Skeletal muscle cell (primary cell): ENCODE data around the gene NOL9.

ENCODE experiments used
- DNase-seq: peaks from one replicate; pipeline ENCODE4 v3.0.0-alpha.2; 2010; ENCODE audit warnings: low read depth
- H3K4me3 ChIP-seq: 2 replicates; pipeline ENCODE4 v1.5.1; 2011; ENCODE audit warnings: low read depth, mild to moderate bottlenecking, control low read depth, low read length, moderate library complexity

NOL9 gene

DNA sequence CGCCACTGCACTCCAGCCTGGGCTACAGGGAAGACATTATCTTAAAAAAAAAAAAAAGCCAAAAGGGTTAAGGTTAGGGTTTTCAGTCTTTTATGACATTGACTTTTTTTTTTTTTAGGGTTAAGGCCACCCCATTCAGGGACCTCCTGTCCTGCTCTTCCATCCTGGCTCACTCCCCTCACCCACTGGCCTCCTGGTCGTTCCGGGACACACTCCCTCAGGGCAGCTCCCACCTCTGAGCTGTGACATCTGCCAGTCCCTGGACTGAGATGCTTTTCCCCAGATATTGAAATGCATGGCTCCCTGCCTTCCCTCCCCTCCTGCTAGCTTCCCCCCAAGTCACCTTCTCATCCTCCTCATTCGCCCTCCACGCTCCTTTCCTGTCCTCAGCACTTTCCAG, 72.5 kb downstream of the NOL9 start:
- no peak overlapping the region for H3K4me3 ChIP-seq
- no peak for DNase-seq

DNA sequence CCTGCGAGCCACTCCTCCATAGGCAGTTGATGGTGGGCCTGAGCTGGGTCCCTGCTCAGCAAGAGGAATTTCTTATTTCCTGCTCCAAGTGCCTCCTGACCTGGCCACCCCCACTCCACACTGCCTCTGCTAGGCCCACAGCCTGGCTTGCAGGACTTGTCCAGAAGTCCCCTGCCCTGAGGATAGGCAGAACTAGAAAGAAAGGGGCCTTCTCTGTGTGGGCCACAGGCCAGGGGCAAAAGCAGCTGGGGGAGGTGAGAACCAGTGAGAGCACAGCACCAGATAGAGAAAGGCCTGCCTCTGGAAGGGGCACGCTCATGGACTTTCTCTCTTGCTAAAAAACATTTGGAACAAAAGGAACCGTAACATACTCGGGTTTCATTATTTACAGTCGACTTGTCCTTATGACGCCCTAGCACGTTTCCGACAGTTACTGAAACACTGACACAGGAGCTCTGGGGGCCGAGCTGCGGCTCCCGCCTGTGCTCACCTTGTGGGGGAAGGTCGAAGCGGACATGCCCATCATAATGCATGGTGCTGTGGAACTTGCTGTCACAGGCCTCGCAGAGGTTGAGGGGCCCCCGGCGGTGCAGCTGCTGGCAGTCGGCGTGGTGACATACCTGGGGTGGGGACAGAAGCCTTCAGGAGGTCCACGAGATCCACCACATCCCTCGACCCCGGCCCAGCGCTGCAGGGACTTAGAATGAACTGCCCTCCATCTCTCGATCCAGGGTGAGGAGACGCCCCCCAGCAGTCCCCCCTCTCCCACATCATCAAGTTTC, 77.1 kb downstream of the NOL9 start:
- DNase-seq = no peak
- H3K4me3 ChIP-seq = no peak overlapping the region

DNA sequence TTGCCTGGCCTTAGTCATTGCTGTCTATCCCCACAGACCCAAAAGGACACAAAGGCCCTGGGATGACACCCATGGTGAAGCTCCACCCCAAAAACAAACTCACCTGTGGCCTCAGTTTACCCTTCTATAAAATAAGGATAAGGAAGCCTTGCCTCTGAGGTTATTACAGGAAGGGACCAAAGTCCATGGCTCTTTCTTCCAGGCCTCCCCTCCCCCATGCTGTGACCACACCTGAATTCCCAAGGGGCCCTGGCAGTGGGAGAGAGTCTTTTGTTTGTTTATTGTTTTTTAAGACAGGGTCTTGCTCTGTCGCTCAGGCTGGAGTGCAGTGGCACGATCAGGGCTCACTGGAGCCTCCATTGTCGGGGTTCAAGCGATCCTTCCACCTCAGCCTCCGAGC, 77.8 kb downstream of the NOL9 start:
- no peak overlapping the region for H3K4me3 ChIP-seq
- no peak for DNase-seq

DNA sequence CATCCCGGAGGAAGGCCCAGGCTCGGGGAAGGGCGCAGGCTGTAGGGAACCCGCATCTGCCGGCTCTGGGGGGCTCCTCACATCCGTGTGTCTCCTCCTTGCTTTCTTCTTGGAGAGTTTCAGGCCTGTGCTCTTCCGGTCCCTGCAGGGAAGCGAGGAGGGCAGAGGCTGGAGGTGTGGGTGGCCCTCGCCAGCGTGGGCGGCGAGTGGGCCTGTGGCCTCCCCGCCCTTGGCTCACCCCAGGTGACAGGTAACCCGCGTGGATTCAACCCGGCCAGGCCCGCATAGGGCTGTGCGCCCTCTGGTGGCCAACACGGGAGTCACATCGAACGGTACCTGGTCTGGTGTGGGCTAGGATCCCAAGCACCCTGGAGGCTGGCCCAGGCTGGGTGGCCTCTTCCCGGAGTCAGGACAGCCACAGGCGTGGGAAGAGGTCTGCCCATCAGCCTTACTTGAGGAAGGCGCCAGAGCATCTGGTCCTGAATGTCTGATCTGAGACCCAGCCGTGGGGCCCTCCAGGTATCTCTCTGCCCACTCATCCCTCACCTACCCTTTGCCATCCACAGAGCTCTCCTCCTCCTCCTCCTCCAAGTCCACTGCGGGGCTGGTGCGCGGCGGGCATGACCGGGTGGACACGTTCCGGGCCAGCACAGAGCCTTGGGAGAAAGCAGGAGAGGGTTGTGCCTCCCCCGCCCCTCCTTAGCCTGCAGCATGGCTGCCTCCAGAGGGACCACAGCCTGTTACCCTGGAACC, 78.8 kb downstream of the NOL9 start:
- DNase-seq = no peak
- H3K4me3 ChIP-seq = no peak overlapping the region

DNA sequence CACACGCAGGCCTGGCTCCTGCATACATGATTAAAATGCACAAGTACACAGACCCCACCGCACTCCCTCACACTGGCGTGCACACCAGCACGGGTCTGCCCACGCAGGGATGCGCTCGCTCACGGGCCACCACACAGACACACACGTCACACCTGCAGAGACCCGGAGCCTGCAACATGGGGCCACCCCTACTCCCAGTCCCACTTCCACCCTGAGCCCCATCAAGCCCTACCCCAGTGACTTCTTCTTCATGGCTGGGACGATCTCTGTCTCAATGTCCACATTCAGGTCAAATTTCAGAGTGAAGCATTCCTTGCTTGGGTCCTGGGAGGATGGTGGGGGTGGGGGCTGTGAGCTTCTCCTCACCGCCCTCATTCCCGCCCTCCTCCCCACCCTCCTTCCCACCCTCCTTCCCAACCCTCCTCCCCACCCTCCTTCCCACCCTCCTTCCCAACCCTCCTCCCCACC, 79.5 kb downstream of the NOL9 start:
- DNase-seq = no peak
- H3K4me3 ChIP-seq = no peak overlapping the region

DNA sequence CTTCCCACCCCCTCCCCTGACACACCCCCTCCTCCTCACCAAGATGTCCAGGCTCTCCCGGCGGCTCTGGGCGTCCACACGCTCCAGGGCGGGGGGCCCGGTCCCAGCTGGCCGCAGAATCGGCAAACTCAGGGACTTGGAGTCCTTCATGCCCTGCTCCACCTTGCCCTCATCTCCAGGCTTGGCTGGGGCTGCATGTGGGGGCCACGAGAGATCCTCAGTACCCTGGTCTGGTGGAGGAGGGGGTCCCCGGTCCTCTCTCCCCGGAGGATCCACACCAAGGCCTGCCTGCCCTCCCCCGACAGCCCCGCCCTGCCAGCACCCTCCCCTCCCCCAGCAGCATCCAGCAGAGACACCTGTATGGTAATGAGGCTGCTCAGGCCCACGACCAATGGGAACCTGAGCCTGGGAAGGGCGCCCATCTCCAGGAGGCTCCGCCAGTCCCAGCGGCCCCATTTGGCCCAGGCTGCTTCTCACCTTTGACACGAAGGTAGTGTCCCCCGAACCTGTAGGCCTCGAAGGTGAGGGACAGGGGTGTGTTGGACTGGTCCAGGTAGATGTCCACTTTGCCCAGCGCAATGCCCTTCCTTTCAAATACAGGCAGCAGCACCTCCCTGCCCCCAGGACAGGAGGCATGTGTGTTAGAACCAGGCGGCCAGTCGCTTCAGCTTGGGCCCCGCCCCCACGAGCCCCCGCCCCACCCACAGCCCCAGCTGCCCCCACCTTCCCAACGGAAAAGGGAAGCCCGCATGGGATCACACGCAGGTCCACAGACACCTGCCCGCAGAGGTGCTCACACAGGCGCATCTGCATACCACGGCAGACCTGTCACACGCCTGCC, 80.1 kb downstream of the NOL9 start:
- no peak overlapping the region for H3K4me3 ChIP-seq
- no peak for DNase-seq

DNA sequence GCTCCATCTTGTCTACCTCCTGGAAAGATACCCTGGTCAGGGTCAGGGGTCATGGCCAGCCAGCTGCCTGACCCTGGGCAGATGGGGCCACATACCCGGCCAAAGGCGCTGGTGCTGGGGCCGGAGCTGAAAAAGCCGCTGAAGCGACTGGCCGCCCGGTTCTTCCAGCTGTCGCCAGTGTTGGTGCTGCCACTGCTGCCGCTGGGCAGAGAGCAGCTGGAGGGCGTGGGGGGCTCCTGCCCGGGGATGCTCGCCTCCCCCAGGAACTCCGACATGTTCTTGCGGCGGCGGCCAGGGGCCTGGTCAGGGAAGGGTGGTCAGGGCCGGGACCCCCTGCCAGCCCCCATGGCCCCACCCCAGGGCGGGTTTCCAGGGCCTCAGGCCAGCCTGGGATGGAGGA, 81.2 kb downstream of the NOL9 start:
- DNase-seq = no peak
- H3K4me3 ChIP-seq = no peak overlapping the region

DNA sequence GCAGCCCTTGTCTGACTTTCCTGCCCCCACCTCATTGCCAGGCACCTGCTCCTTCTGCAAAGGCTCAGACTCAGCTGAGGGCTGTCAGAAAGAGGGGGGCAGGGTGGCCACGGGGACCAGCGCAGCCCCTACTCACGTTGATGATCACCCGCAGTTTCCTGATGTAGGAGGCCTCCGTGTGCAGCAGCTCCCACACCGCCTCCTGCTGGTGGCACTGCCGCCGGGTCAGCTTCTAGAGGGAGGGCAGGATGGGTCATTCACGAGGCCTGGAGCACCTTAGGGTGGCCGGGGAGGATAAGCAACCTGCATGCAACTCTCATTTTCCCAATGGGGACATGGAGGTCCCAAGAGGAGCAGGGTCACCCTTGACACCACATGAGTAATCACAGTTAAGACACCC, 81.9 kb downstream of the NOL9 start:
- no peak overlapping the region for H3K4me3 ChIP-seq

DNA sequence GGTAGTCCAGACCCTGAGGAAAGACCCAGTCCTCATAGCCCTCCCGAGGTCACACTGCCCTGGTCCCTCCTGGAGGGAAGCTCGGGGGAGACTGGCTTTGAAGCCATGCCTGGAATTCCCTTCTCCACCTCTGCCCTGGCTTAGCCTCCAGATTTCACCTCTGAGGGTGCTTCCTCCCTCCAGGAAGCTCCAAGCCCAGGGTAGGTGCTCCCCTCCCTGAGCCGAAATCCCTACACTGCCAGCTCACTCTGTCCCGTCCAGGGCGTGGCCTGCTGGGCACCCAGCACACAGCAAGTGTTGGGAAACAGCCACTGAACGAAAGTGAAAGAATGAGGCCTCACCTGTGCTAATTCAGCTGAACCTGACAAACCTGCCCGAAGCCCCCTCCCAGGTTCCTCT, 82.3 kb downstream of the NOL9 start:
- DNase-seq = no peak
- H3K4me3 ChIP-seq = no peak overlapping the region

More for the DNA sequence above, 81.9 kb downstream of the NOL9 start:
- no peak for DNase-seq
